ENCODE measurements around the gene ARHGEF4.

The ARHGEF4 gene

GRCh38 chr2:131037398-131038257 lies 200.9 kb downstream of the ARHGEF4 start:
- Histone ChIP-seq H3K36me3 (ENCODE audit: insufficient read depth, low read length) (no peaks in the 10 kb centered on the region), H3K4me2 (ENCODE audit: low read depth, low read length, poor library complexity, severe bottlenecking) (no peak overlapping the region), H3K9me3 (ENCODE audit: insufficient read depth, low read depth, low read length) (no peaks in the 10 kb centered on the region), H4K20me1 (ENCODE audit: insufficient read depth, low read length, poor library complexity, severe bottlenecking) (no peaks in the 10 kb centered on the region), H3K4me1 (ENCODE audit: insufficient read depth, low read length, poor library complexity, severe bottlenecking) (peaks cover 33% of the 10 kb centered on the region), H3K4me3 (ENCODE audit: low read length, poor library complexity, severe bottlenecking) (no peak overlapping the region), H2AFZ (ENCODE audit: low read length) (no peak overlapping the region), H3K9me2 (replicated peaks; ENCODE audit: low read depth, low read length) (no peaks in the 10 kb centered on the region), H3K79me2 (ENCODE audit: insufficient read depth, low read length) (peaks cover 23% of the 10 kb centered on the region), H3F3A (ENCODE audit: low read depth) (no peaks in the 10 kb centered on the region), H3K9ac (ENCODE audit: low read depth, low read length, poor library complexity, severe bottlenecking) (no peak overlapping the region), H3K27me3 (ENCODE audit: insufficient read depth, low read length, poor library complexity, severe bottlenecking) (no peaks in the 10 kb centered on the region)
- TF ChIP-seq EZH2phosphoT487 (IDR thresholded peaks at IDR 0.05; ENCODE audit: borderline replicate concordance) (no peak), CTCF (conservative IDR thresholded peaks at IDR 0.05; ENCODE audit: low read length) (no peak)

GRCh38 chr2:131038258-131039100 lies 201.8 kb downstream of the ARHGEF4 start:
- no peaks in the 10 kb centered on the region for H3K9me2 ChIP-seq (replicated peaks; ENCODE audit: low read depth, low read length)
- no peak for TF ChIP-seq CTCF (conservative IDR thresholded peaks at IDR 0.05; ENCODE audit: low read length)
- TF ChIP-seq EZH2phosphoT487 (IDR thresholded peaks at IDR 0.05; ENCODE audit: borderline replicate concordance), result no peak
- H3K79me2 ChIP-seq (ENCODE audit: insufficient read depth, low read length), result peaks cover 23% of the 10 kb centered on the region
- H3K4me1 ChIP-seq (ENCODE audit: insufficient read depth, low read length, poor library complexity, severe bottlenecking), result peaks cover 36% of the 10 kb centered on the region
- no peak overlapping the region for H2AFZ ChIP-seq (ENCODE audit: low read length)
- peak overlapping the region; percentile 20 for H3K4me2 ChIP-seq (ENCODE audit: low read depth, low read length, poor library complexity, severe bottlenecking)
- H3K36me3 ChIP-seq (ENCODE audit: insufficient read depth, low read length), result no peaks in the 10 kb centered on the region
- H3F3A ChIP-seq (ENCODE audit: low read depth), result no peaks in the 10 kb centered on the region
- H3K9me3 ChIP-seq (ENCODE audit: insufficient read depth, low read depth, low read length), result no peaks in the 10 kb centered on the region
- no peaks in the 10 kb centered on the region for H3K27me3 ChIP-seq (ENCODE audit: insufficient read depth, low read length, poor library complexity, severe bottlenecking)
- H4K20me1 ChIP-seq (ENCODE audit: insufficient read depth, low read length, poor library complexity, severe bottlenecking), result no peaks in the 10 kb centered on the region
- H3K4me3 ChIP-seq (ENCODE audit: low read length, poor library complexity, severe bottlenecking), result no peak overlapping the region
- H3K9ac ChIP-seq (ENCODE audit: low read depth, low read length, poor library complexity, severe bottlenecking), result no peak overlapping the region

DNA sequence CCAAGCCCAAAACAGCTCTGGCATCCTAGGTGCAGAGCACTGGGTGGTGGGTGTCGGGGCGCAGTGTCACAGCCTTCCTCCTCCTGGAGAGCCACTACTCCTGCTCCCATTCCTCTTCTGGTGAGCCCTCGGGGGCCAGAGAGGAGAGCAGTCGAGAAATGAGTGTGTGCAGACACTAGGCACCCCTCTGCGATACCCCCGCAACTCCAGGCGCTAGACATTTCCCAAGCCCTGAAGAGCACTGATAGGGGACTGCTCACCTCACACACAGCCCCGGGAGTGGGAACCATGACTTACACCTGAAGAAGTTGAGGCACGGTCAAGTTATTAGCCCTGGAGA lies 202.4 kb downstream of the ARHGEF4 start:
- TF ChIP-seq CTCF (conservative IDR thresholded peaks at IDR 0.05; ENCODE audit: low read length) (no peak), EZH2phosphoT487 (IDR thresholded peaks at IDR 0.05; ENCODE audit: borderline replicate concordance) (no peak)
- Histone ChIP-seq H2AFZ (ENCODE audit: low read length) (no peak overlapping the region), H3K4me2 (ENCODE audit: low read depth, low read length, poor library complexity, severe bottlenecking) (peak overlapping the region; percentile 13), H3K4me3 (ENCODE audit: low read length, poor library complexity, severe bottlenecking) (no peak overlapping the region), H3K36me3 (ENCODE audit: insufficient read depth, low read length) (no peaks in the 10 kb centered on the region), H4K20me1 (ENCODE audit: insufficient read depth, low read length, poor library complexity, severe bottlenecking) (no peaks in the 10 kb centered on the region), H3K4me1 (ENCODE audit: insufficient read depth, low read length, poor library complexity, severe bottlenecking) (peaks cover 36% of the 10 kb centered on the region), H3K9ac (ENCODE audit: low read depth, low read length, poor library complexity, severe bottlenecking) (no peak overlapping the region), H3K79me2 (ENCODE audit: insufficient read depth, low read length) (peaks cover 23% of the 10 kb centered on the region), H3F3A (ENCODE audit: low read depth) (no peaks in the 10 kb centered on the region), H3K9me2 (replicated peaks; ENCODE audit: low read depth, low read length) (no peaks in the 10 kb centered on the region), H3K27me3 (ENCODE audit: insufficient read depth, low read length, poor library complexity, severe bottlenecking) (no peaks in the 10 kb centered on the region), H3K9me3 (ENCODE audit: insufficient read depth, low read depth, low read length) (no peaks in the 10 kb centered on the region)

Data from Loucy (cell line).